Fibroblast of the aortic adventitia (primary cell): Measurements from ENCODE around the gene PLG. TPM values are rescaled to one million over a fixed set of nuclear protein-coding genes. Genes with fewer than 3 reads are reported as not detected.
"Not testable (repeated sequence)": the region's sequence is repeated elsewhere in the genome, so short reads cannot be mapped to it uniquely, and the experiment has no call there.

ENCODE experiments used
- DNase-seq: peaks from one replicate; pipeline ENCODE4 v3.0.0-alpha.2; 2010; ENCODE audit warnings: low read depth
- H3K4me3 ChIP-seq: 2 replicates; pipeline ENCODE4 v1.5.1; 2011; ENCODE audit warnings: low read depth, mild to moderate bottlenecking, control low read depth, low read length, moderate library complexity
- CTCF ChIP-seq: IDR thresholded peaks from 2 replicates; pipeline ENCODE4 v1.5.1; 2011; ENCODE audit warnings: mild to moderate bottlenecking, low read length, control low read depth, inconsistent platforms; ENCODE audit not compliant: insufficient read depth
- total RNA-seq: library from RNA; depleted of rRNA; stranded (reverse); fragments of >200 nt; gene quantifications from 2 replicates; pipeline ENCODE4 v1.2.3, GENCODE V29; 2012; ENCODE audit warnings: low replicate concordance

PLG gene
- total RNA-seq, 1 donor: not detected

- no peak for DNase-seq
- no peak for TF ChIP-seq CTCF
- H3K4me3 ChIP-seq: no peak overlapping the region
These were observed 73.9 kb downstream of the PLG start for GRCh38 chr6:160775792-160776580.

GRCh38 chr6:160779095-160779494 is 77.1 kb downstream of the PLG start:
- H3K4me3 ChIP-seq, DNase-seq: not testable (repeated sequence)

GRCh38 chr6:160780656-160781055 is 78.6 kb downstream of the PLG start:
- H3K4me3 ChIP-seq, DNase-seq: not testable (repeated sequence)

GRCh38 chr6:160781298-160781697 is 79.3 kb downstream of the PLG start:
- TF ChIP-seq CTCF: no peak
- H3K4me3 ChIP-seq: no peak overlapping the region
- DNase-seq: no peak

GRCh38 chr6:160782228-160782627 is 80.2 kb downstream of the PLG start:
- TF ChIP-seq CTCF: no peak
- H3K4me3 ChIP-seq: no peak overlapping the region
- DNase-seq: no peak

GRCh38 chr6:160783741-160784140 is 81.7 kb downstream of the PLG start:
- TF ChIP-seq CTCF: no peak
- no peak overlapping the region for H3K4me3 ChIP-seq
- no peak for DNase-seq

GRCh38 chr6:160788126-160788525 is 86.1 kb downstream of the PLG start:
- DNase-seq: not testable (repeated sequence)

GRCh38 chr6:160788806-160789205 is 86.8 kb downstream of the PLG start:
- H3K4me3 ChIP-seq: no peak overlapping the region
- no peak for DNase-seq
- TF ChIP-seq CTCF: no peak

More at GRCh38 chr6:160788126-160788525, 86.1 kb downstream of the PLG start:
- not testable (repeated sequence) for H3K4me3 ChIP-seq
